Superior temporal gyrus (tissue), 1 donor: ENCODE results near the gene OR11H7.
"Not testable (repeated sequence)": the region's sequence is repeated elsewhere in the genome, so short reads cannot be mapped to it uniquely, and the experiment has no call there.

ENCODE experiments used
- DNase-seq: peaks from one replicate; pipeline ENCODE4 v3.0.0-alpha.2; 2016; ENCODE audit errors: extremely low spot score

Gene OR11H7

DNA sequence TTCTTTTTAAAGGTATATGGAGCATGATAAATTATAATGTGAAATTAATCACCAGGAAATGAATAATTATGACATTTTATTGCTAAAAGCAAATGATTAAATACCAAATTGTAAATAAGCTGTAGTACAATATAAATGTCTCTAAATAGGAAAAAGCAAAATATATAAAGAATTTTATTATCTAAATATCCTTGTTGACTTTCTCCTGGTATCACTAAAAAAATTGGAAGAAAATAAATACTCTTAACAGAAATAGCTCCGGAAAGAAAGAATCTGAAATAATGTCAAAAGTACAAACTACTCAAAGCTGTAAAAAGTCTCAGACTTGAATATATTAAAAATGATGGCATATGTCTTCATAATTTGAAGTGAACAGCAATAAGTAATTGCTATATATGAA lies at the start of gene OR11H7:
OR11H7 (plus strand) TSS at position 301 of the 400 bp plus-strand sequence.
- no peak for DNase-seq

DNA sequence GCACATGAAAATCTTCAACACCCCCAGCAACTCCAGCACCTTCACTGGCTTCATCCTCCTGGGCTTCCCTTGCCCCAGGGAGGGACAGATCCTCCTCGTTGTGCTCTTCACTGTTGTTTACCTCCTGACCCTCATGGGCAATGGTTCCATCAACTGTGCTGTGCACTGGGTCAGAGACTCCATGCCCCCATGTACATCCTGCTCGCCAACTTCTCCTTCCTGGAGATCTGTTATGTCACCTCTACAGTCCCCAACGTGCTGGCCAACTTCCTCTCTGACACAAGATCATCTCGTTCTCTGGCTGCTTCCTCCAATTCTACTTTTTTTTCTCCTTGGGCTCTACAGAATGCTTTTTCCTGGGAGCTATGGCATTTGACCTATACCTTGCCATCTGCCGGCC lies 49.6 kb upstream of the OR11H7 start:
- no peak for DNase-seq

DNA sequence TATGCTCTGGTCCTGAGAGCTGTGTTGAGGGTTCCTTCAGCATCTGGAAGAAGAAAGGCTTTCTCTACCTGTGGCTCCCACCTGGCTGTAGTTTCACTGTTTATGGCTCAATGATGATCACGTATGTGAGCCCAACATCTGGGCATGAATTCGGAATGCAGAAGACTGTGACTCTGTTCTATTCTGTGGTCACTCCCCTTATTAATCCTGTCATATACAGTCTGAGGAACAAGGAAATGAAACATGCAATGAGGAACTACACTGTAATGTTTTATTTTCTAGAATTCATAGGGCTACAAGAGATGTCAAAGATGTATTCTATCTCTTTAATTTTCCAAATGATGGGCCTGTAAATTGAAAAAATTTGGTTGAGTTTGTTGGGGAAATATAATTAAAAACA lies 48.9 kb upstream of the OR11H7 start:
- DNase-seq: no peak

DNA sequence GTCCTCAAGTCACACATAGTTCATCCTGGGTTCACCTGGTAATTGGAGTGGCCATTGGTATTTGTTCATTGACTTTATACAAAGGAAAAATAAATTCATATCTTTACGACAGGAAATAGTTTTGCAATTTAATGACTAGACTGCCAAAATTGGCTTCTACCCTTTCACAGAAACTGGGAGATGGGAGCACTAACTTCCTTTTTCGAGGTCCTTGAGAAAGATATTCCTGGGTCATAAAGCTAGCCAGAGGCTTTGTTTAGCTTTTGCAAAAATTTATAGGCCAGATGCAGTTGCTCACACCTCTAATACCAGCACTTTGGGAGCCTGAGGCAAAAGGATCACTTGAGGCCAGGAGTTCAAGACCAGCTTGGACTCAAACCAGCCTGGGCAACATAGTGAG lies 48.3 kb upstream of the OR11H7 start:
- no peak for DNase-seq

DNA sequence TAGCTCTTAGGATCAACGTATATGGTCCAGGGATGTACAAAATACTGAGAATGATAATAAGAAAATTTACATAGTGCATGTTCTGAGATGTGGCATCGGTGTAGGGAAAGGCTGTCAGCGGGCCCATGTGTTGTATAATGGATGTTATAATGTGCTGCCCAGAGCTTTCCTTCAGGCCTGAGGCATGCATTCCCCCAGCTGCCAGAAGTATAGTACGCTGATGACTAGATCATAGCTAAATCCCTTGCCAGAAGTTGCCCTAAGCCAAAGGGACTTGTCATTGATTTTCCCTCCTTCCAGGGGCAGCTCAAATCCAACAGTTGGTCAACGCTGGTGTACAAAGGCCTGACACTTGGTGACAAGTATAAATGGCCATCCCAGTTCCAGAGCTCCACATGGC lies 44.6 kb upstream of the OR11H7 start:
- DNase-seq: no peak

DNA sequence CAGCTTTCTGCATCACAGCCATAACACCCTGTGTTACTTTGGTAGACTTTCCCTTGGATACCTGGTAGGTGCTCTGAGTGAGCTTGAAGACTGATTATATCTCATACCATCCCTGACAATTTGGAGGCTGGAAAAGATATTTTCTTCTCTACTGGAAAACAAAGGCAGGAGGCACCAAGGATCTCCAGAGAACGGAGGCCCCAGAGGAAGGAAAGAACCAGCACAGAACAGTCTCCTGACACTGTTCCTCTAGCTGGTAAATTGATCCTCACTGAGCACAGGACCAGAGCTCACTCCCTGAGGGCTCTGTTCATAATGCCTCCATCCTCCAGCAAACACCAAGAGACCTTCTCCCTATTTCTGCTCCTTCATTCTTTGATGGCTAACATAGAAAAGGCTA lies 38.2 kb upstream of the OR11H7 start, which contains the start of gene OR11G2:
OR11G2 (plus strand) TSS at position 301 of the 400 bp plus-strand sequence. CDS start 6,542 bp downstream, outside the sequence.
- DNase-seq: no peak

DNA sequence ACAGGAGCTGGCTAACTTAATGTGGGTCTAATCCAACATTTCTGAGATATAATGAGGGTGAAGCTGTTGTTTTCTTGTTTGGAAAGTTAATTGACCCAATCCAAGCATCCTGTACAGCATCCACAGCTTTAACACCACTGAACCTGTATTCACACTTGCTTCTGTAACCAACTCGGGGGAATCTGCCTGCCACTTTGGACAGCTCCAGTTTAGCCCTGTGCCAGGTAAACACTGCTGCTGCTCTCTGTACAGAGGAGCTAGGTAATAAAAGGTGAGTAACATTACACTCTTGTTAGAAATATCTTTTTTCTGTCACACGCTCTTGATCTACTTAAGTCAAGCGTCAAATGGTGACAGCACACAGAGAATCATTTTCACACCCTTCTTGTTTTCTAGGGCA lies 37.4 kb upstream of the OR11H7 start:
- no peak for DNase-seq

DNA sequence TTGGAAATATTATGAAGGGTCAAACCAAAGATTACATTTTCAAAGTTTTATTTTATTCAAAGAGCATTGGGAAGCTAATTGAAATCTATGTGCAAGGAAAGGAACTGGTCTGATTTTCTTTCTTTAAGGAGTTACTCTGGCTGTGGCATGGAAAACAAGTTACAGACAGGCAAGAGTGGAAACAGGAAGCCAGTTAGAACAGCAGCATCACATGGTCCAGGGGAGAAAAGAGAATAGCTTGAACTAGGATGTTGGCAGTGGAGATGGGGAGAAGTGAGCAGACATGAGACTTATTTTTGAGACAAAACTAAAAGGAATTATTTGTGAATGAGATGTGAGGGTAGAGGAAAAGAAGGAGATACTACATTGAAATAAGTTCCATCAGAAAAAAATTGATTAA lies 34.7 kb upstream of the OR11H7 start:
- no peak for DNase-seq

DNA sequence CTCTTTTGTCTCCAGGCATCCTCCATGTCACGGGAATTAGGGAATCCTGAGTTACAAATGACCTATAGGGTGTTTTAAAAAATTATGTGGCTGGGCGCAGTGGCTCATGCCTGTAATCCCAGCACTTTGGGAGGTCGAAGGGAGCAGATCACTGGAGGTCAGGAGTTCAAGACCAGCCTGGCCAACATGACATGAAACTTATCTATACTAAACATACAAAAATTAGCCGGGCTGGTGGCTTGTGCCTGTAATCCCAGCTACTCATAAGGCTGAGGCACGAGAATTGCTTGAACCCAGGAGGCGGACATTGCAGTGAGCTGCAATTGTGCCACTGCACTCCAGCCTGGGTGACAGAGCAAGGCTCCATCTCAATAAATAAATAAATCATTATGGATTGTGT lies 33.6 kb upstream of the OR11H7 start:
- not testable (repeated sequence) for DNase-seq

DNA sequence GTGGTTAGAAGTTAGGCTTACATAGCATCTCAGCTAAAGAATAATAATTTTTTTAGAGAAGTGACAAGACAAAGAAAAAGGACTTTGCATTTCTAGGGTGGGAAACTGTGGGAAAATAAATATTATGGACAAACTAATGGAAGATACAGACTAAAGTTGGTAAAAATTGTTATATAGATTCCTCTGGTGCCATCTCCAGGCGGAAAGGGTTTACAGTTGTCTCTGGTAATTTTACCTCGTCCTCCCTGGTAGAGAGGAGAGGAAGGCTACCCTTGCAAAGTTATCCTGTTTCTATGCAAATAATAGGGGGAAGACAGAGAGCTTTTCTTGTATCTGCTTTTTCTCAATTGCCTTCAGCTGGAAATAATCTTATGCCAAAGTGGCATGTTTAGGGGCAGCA lies 32.9 kb upstream of the OR11H7 start:
- no peak for DNase-seq

DNA sequence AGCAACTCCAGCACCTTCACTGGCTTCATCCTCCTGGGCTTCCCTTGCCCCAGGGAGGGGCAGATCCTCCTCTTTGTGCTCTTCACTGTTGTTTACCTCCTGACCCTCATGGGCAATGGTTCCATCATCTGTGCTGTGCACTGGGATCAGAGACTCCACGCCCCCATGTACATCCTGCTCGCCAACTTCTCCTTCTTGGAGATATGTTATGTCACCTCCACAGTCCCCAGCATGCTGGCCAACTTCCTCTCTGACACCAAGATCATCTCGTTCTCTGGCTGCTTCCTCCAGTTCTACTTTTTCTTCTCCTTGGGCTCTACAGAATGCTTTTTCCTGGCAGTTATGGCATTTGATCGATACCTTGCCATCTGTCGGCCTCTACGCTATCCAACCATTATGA lies 31.3 kb upstream of the OR11H7 start:
- no peak for DNase-seq

DNA sequence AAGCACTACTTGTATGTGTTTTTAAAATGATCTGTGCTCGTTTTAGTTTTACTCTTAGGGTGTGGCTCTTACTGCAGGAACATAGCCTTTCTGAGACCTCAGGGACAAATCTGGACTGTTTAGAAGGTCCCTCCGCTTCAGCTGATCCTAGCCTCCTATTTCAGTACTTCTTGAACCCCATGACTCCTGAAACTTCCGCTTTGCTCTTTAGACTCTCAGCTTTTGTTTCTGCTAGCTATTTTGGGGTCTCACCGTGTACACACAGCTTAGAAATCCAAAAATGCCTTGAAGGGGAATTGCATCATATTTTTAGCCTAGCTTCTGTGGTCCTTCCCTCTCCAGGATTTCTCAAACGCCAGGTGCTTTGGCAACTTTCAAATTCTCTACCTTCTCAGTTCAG lies 29.8 kb upstream of the OR11H7 start:
- DNase-seq: no peak

DNA sequence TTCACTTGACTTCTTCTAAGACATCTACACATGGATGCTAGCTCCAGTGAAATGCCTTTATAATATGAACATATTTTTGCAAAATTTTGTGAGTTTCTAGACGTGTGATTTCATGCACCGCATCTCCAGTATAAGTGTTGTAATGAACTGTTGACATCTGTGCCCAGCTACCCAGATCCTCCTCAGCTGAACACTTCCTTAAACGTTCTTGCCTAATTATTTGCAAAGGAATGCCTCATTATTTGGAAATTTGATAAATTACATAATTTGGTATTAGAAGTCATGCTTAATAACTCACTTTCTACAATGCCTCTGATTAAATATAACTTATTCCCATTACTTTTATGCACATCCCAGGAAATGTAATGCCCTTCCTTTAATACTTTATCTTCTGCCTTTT lies 24.1 kb upstream of the OR11H7 start:
- DNase-seq: no peak

DNA sequence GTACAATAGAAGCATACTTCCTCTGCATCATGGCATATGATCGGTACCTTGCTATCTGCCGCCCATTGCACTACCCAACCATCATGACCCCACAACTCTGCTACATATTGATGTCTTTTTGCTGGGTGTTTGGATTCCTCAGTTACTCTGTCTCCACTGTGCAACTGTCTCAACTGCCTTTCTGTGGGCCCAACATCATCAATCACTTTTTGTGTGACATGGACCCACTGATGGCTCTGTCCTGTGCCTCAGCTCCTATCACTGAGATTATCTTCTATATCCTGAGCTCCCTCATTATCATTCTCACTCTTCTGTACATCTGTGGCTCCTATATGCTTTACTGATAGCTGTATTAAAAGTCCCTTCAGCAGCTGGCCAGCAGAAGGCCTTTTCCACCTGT lies 19.2 kb upstream of the OR11H7 start:
- DNase-seq: no peak

DNA sequence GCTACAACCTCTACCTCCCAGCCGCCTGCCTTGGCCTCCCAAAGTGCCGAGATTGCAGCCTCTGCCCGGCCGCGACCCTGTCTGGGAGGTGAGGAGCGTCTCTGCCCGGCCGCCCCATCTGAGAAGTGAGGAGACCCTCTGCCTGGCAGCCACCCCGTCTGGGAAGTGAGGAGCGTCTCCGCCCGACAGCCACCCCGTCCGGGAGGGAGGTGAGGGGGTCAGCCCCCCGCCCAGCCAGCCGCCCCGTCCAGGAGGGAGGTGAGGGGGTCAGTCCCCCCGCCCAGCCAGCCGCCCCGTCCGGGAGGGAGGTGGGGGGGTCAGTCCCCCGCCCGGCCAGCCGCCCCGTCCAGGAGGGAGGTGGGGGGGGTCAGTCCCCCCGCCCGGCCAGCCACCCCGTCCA lies 16.4 kb upstream of the OR11H7 start:
- DNase-seq: not testable (repeated sequence)

DNA sequence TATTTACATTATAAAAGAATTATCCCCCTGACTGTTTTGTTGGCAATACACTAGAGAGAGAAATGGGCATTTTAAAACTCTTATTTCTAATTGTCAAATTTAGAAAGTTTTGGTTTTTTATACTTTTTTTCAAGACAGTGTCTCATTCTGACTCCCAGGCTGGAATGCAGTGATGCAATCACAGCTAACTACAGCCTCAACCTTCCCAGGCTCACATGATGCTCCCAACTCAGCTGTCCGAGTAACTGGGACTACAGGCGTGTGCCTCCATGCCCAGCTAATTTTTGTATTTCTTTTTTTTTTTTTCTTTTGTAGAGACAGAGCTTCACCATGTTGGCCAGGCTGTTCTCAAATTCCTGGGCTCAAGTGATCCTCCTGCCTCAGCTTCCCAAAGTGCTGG lies 13.6 kb upstream of the OR11H7 start:
- DNase-seq: no peak

DNA sequence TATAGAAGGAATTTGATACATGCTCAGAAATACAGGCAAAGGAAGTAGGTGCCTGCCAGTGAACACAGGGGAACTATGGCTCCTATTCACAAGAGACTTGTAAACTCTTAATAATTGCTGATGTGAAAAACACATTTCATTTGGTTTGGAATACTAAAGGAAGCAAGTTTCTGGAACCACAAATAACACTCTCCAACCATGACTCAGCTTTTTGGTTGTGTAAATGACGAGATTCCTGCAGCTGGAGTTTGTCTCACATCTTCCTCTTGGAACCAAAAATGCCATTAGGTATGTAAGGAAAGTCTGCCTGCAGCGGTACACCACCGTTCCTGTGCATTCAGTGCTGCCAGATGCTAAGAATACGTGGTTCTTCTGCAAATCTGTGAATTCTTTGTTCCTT lies 9.7 kb upstream of the OR11H7 start:
- DNase-seq: no peak

DNA sequence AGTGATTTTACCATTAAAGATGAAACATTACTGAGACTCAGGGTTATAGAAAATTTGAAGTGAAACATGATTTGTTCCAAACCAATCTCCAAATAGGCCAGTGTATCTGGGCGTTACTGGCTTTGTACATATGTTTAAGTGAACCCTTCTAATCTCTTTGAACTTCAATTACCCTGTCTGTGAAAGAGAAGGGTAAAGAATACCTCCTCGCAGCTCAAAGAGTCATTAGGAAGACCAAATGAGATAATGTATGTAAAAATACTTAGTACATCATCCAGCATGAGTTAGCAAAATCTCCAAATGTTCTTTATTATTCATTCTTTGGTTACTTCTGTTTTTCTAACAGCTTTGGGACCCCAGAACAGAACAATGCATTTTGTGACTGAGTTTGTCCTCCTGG lies 5.4 kb upstream of the OR11H7 start, which contains the start of gene OR11H6:
OR11H6 (plus strand) TSS at position 301 of the 400 bp plus-strand sequence; CDS start at position 301, 0 bp downstream.
- no peak for DNase-seq

DNA sequence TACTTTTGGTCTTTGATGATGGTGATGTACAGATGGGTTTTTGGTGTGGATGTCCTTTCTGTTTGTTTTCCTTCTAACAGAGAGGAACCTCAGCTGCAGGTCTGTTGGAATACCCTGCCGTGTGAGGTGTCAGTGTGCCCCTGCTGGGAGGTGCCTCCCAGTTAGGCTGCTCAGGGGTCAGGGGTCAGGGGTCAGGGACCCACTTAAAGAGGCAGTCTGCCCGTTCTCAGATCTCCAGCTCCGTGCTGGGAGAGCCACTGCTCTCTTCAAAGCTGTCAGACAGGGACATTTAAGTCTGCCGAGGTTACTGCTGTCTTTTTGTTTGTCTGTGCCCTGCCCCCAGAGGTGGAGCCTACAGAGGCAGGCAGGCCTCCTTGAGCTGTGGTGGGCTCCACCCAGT lies 6.6 kb downstream of the OR11H7 start:
- not testable (repeated sequence) for DNase-seq

DNA sequence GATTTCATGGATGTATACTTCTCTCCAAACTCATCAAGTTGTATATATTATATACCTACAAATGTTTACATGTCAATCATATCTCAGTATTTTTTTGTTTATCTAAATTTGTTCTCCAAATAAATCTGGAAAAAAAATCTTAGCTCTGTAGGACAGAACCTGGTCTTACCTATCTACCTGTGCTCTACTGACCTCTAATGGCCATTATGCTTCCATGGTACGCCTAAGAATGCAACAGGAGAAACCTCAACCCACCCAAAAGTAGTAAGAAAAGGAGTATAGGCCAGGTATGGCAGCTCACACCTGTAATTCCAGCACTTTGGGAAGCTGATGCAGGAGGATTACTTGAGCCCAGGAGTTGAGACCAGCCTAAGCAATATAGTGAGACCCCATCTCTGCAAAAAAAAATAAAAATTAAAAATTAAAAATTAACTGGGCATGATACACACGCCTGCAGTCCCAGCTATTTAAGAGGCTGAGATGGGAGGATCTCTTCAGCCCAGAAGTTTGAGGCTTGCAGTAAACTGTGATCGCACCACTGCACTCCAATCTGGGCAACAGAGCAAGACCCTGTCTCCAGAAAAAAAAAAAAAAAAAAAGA lies 19.0 kb downstream of the OR11H7 start:
- DNase-seq: no peak

DNA sequence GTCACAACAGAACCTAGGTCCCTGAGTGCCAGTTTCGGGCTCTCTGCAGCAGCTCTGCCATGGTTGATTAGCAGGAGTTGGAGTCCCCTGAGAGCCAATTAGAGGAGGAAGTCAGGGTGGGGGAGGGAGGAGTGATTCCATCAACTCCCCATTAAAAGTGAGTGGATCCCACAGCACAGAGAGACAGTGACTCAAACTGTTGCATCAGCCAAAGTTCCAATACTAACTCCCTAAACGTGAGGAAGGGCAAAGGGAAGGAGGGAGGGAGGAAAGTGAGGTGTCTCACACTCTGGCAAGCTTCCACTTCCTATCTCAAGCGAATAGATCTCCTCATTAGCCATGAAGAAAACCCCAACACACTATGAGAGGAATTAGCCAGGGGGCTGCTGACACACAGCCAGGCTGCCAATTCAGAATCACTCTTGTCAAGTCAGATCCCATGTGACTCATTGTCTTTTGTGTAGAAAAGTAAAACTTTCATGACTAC lies 33.9 kb downstream of the OR11H7 start:
- DNase-seq: no peak

DNA sequence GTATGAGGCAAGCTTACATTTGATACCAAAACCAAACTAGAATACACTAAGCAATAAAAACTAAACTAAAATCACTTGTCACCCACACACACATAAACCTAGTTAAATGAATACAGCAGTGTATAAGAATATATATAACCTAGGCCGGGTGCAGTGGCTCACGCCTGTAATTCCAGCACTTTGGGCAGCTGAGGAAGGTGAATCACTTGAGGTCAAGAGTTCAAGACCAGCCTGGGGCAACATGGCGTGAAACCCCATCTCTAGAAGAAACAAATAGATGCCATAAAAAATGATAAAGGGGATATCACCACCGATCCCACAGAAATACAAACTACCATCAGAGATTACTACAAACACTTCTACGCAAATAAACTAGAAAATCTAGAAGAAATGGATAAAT lies 35.6 kb downstream of the OR11H7 start:
- DNase-seq: not testable (repeated sequence)

DNA sequence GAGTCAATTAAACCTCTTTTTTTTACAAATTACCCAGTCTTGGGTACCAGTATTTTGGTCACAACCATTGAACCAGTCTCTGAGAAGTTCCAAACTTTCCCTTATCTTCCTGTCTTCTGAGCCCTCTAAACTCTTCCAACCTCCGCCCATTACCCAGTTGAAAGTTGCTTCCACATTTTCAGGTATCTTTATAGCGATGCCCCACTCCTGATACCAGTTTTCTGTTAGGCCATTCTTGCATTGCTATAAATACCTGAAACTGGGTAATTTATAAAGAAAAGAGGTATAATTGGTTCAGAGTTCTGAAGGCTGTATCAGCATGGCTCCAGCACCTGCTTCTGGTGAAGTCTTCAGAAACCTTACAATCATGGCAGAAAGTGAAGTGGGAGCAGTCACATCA lies 45.3 kb downstream of the OR11H7 start:
- no peak for DNase-seq

DNA sequence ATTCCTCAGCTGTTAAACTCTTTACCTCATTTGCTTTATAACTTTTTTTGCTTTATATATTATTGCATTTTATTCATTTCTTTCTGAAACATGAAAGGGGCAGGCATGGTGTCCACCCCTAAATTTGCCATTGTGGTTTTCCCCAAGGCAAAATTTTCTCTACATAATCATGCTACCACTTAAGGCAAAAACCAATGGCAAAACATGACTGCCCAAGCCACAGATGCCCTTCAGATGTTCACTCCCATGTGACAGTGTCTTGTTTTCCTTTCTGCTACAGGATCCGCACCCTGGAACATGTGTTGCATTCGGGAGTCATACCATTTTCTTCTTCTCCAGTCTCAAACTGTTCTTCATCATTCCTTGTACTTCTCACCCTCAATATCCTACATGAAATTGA lies 48.6 kb downstream of the OR11H7 start:
- no peak for DNase-seq
